Transverse colon (tissue), 4 donors: Measurements from ENCODE around the gene HIPK3. TPM values are rescaled to one million over a fixed set of nuclear protein-coding genes. Genes with fewer than 3 reads are reported as not detected.

Source experiments
- DNase-seq: peaks from one replicate; pipeline ENCODE4 v3.0.0-alpha.2; 2019
- H3K27ac ChIP-seq, 4 donors: fragments of 200-600 bp; sonication (generic); 2 replicates each; pipeline ENCODE4 v1.5.1; 2016 to 2018; ENCODE audit warnings: inconsistent platforms in 4 of 4
- H3K27me3 ChIP-seq: fragments of 200-600 bp; sonication (generic); 2 replicates; pipeline ENCODE4 v1.5.1; 2017; ENCODE audit warnings: inconsistent platforms
- H3K36me3 ChIP-seq, 4 donors: fragments of 200-600 bp; sonication (generic); 2 replicates each; pipeline ENCODE4 v1.5.1; 2017 to 2019; ENCODE audit warnings: inconsistent platforms in 4 of 4
- H3K4me1 ChIP-seq, 4 donors: fragments of 200-600 bp; sonication (generic); 2 replicates each; pipeline ENCODE4 v1.5.1; 2017 to 2020; ENCODE audit warnings: inconsistent platforms in 4 of 4
- H3K4me3 ChIP-seq, 4 donors: fragments of 200-600 bp; sonication (generic); 1 replicate in 1 of 4; 2 replicates in 3 of 4; pipeline versions ENCODE4 v1.5.1 to v1.6.1; 2017 to 2019; ENCODE audit warnings: inconsistent platforms in 4 of 4
- H3K9me3 ChIP-seq, 2 donors: fragments of 200-600 bp; sonication (generic); 2 replicates each; pipeline ENCODE4 v1.5.1; 2017 to 2019; ENCODE audit warnings: inconsistent platforms in 2 of 2
- CTCF ChIP-seq, 5 experiments: fragments of 200-600 bp in 3 of 5; fragments of 450-650 bp in 2 of 5; sonication (generic) in 3 of 5; IDR thresholded peaks; 1 replicate in 2 of 5; 2 replicates in 3 of 5; pipeline ENCODE4 v1.5.1; 2016 to 2017; ENCODE audit warnings: antibody characterized with exemption in 5 of 5, inconsistent platforms in 3 of 5, mild to moderate bottlenecking in 2 of 5, moderate library complexity in 1 of 5
- EP300 ChIP-seq: sonication (generic); formaldehyde crosslinking; IDR thresholded peaks from one replicate; pipeline ENCODE4 v1.6.1; 2017; ENCODE audit warnings: antibody characterized with exemption, low read depth
- POLR2A ChIP-seq: fragments of 450-650 bp; IDR thresholded peaks from one replicate; pipeline ENCODE4 v1.6.1; 2016; ENCODE audit warnings: antibody characterized with exemption, mild to moderate bottlenecking, moderate library complexity
- POLR2AphosphoS5 ChIP-seq, 3 donors: sonication (generic); formaldehyde crosslinking; IDR thresholded peaks; one replicate each; pipeline ENCODE4 v1.6.1; 2016; ENCODE audit warnings: antibody characterized with exemption in 3 of 3
- WGBS, 2 donors: methylation state at CpG; one replicate each; pipeline ENCODE4 v1.1.5; 2018; ENCODE audit warnings: low coverage in 1 of 2; 5-methylcytosine and 5-hydroxymethylcytosine counted together
- in situ Hi-C, 4 donors: fragments of 200-750 bp; cut with MboI; loops; one replicate each; pipeline versions ENCODE4 v1.15.0 to v1.15.1; 2017; ENCODE audit warnings: low sequenced_read_pairs in 3 of 4, low pct_ligation_motif_present in 1 of 4, low pct_unique_long_range_greater_than_20kb in 1 of 4
- intact Hi-C: fragments of 100-400 bp; cut with DNase I; formaldehyde crosslinking; loops from one replicate; pipeline ENCODE4 v1.15.1; 2023; ENCODE audit warnings: low total_unique reads
- total RNA-seq, 4 donors: library from RNA; depleted of rRNA; stranded (reverse); fragments of >200 nt; gene quantifications; one replicate each; pipeline ENCODE4 v1.1.0, GENCODE V29; 2016

HIPK3 gene
- total RNA-seq, 4 donors from 2014 or later = 67.0 to 121 (median 86.8) TPM

- H3K27ac ChIP-seq = peak overlapping the region; percentile 39 to 73 (median 66)
- TF ChIP-seq POLR2A (no peak), POLR2AphosphoS5 (IDR thresholded peaks at IDR 0.05) (peak; percentile 87 to 97 (median 89)), CTCF (IDR thresholded peaks at IDR 0.05) (no peak), EP300 (peak; percentile 92)
- H3K4me3 ChIP-seq = no peak overlapping the region
- 19 to 28% methylated on average over 6 of the region's 6 CpGs for WGBS, 2 donors
- H3K9me3 ChIP-seq = no peaks in the 10 kb centered on the region
- peaks cover 11 to 37% (median 17%) of the 10 kb centered on the region in 4 donors for H3K4me1 ChIP-seq
- in situ Hi-C loops = no loop called here
- intact Hi-C loops = no loop called here
- H3K27me3 ChIP-seq = no peaks in the 10 kb centered on the region
- H3K36me3 ChIP-seq = peaks cover 0 to 14% (median 0%) of the 10 kb centered on the region in 4 donors
- no peak for DNase-seq
Measured at GRCh38 chr11:33291004-33291777, 34.0 kb downstream of the HIPK3 start.

- no peak for TF ChIP-seq POLR2A
- no peak for TF ChIP-seq POLR2AphosphoS5 (IDR thresholded peaks at IDR 0.05)
- no peak for TF ChIP-seq CTCF (IDR thresholded peaks at IDR 0.05)
- no peak for TF ChIP-seq EP300
- DNase-seq = no peak
- no peaks in the 10 kb centered on the region for H3K9me3 ChIP-seq
- in situ Hi-C loops (no loop called here), intact Hi-C loops (no loop called here)
- no peak overlapping the region for H3K4me3 ChIP-seq
- peak overlapping the region; percentile 39 to 73 (median 66) for H3K27ac ChIP-seq
- H3K27me3 ChIP-seq = no peaks in the 10 kb centered on the region
- H3K36me3 ChIP-seq = peaks cover 0 to 5% (median 0%) of the 10 kb centered on the region in 4 donors
- H3K4me1 ChIP-seq = peaks cover 11 to 39% (median 17%) of the 10 kb centered on the region in 4 donors
- WGBS, 2 donors = 88 to 89% methylated on average over 2 of the region's 2 CpGs
Measured at GRCh38 chr11:33292311-33292710, 35.1 kb downstream of the HIPK3 start.

GRCh38 chr11:33294224-33294623 is 37.0 kb downstream of the HIPK3 start:
- WGBS, 2 donors = 74 to 89% methylated on average over 4 of the region's 4 CpGs
- Histone ChIP-seq H3K36me3 (no peaks in the 10 kb centered on the region), H3K9me3 (no peaks in the 10 kb centered on the region), H3K27me3 (no peaks in the 10 kb centered on the region), H3K27ac (no peak overlapping the region), H3K4me3 (no peak overlapping the region), H3K4me1 (peaks cover 11 to 39% (median 17%) of the 10 kb centered on the region in 4 donors)
- in situ Hi-C loops = no loop called here
- TF ChIP-seq EP300 = no peak
- no peak for TF ChIP-seq CTCF (IDR thresholded peaks at IDR 0.05)
- TF ChIP-seq POLR2A = no peak
- TF ChIP-seq POLR2AphosphoS5 (IDR thresholded peaks at IDR 0.05) = no peak
- no peak for DNase-seq
- intact Hi-C loops = no loop called here

GRCh38 chr11:33294797-33295196 is 37.6 kb downstream of the HIPK3 start:
- WGBS, 2 donors = 95 to 97% methylated on average over 6 to 8 of the region's 8 CpGs
- intact Hi-C loops = no loop called here
- no peak for DNase-seq
- no peak for TF ChIP-seq POLR2A
- no peak for TF ChIP-seq CTCF (IDR thresholded peaks at IDR 0.05)
- no peak for TF ChIP-seq EP300
- TF ChIP-seq POLR2AphosphoS5 (IDR thresholded peaks at IDR 0.05) = no peak
- Histone ChIP-seq H3K36me3 (no peaks in the 10 kb centered on the region), H3K27me3 (no peaks in the 10 kb centered on the region), H3K9me3 (no peaks in the 10 kb centered on the region), H3K27ac (no peak overlapping the region), H3K4me3 (no peak overlapping the region), H3K4me1 (peaks cover 11 to 38% (median 16%) of the 10 kb centered on the region in 4 donors)
- in situ Hi-C loops = no loop called here
